ENCODE measurements around the gene LAYN. TPM values are rescaled to one million over a fixed set of nuclear protein-coding genes. Genes with fewer than 3 reads are reported as not detected.

Gene LAYN
- total RNA-seq, 1 experiment from 2014 or later: 0.79 TPM

GRCh38 chr11:111560800-111561199 is 20.3 kb downstream of the LAYN start:
- Mint-ChIP-seq H3K4me3 (ENCODE audit: unreplicated experiment) (no peak overlapping the region), H3K4me1 (ENCODE audit: low read depth, unreplicated experiment) (peaks cover 7% of the 10 kb centered on the region), H3K27ac (ENCODE audit: unreplicated experiment) (no peak overlapping the region), H3K36me3 (ENCODE audit: insufficient read depth, unreplicated experiment) (no peaks in the 10 kb centered on the region), H3K27me3 (ENCODE audit: insufficient read depth, unreplicated experiment) (no peaks in the 10 kb centered on the region), H3K9me3 (ENCODE audit: unreplicated experiment) (peaks cover 16% of the 10 kb centered on the region)
- ChIA-PET CTCF (interaction anchor here (0.7 kb wide), 1 partner anchor 34 kb away, joined by 3 read pairs; no protein-coding TSS in a partner anchor), POLR2A (no interaction called here)
- DNase-seq: no peak
- Histone ChIP-seq H3K9me3 (peaks cover 11% of the 10 kb centered on the region; the same call in 1 of the 2 replicates), H3K36me3 (ENCODE audit: control insufficient read depth, insufficient read depth, low read length) (no peaks in the 10 kb centered on the region), H3K4me1 (no peaks in the 10 kb centered on the region), H3K27me3 (replicated peaks; ENCODE audit: control insufficient read depth, insufficient read depth, low read length) (no peaks in the 10 kb centered on the region), H3K4me3 (ENCODE audit: low read depth, low read length) (no peak overlapping the region)
- intact Hi-C loops (cut with micrococcal nuclease; ENCODE audit: unreplicated experiment): no loop called here
- TF ChIP-seq CTCF (IDR thresholded peaks at IDR 0.05; ENCODE audit: insufficient read depth in 1 of 2, low read depth in 1 of 2, low read length in 1 of 2, severe bottlenecking in 1 of 2, unreplicated experiment in 1 of 2): no peak
- no TSS peak for BruUV-seq (replicated peaks)

GRCh38 chr11:111561306-111561705 is 20.8 kb downstream of the LAYN start:
- H3K27me3 ChIP-seq (replicated peaks; ENCODE audit: control insufficient read depth, insufficient read depth, low read length): no peaks in the 10 kb centered on the region
- no peak overlapping the region for H3K27ac Mint-ChIP-seq (ENCODE audit: unreplicated experiment)
- H3K4me3 ChIP-seq (ENCODE audit: low read depth, low read length): no peak overlapping the region
- no peak for TF ChIP-seq CTCF (IDR thresholded peaks at IDR 0.05; ENCODE audit: insufficient read depth in 1 of 2, low read depth in 1 of 2, low read length in 1 of 2, severe bottlenecking in 1 of 2, unreplicated experiment in 1 of 2)
- H3K27me3 Mint-ChIP-seq (ENCODE audit: insufficient read depth, unreplicated experiment): no peaks in the 10 kb centered on the region
- peaks cover 13% of the 10 kb centered on the region for H3K9me3 Mint-ChIP-seq (ENCODE audit: unreplicated experiment)
- no TSS peak for BruUV-seq (replicated peaks)
- H3K9me3 ChIP-seq: peaks cover 6% of the 10 kb centered on the region; the same call in 1 of the 2 replicates
- peaks cover 7% of the 10 kb centered on the region for H3K4me1 Mint-ChIP-seq (ENCODE audit: low read depth, unreplicated experiment)
- no peak overlapping the region for H3K4me3 Mint-ChIP-seq (ENCODE audit: unreplicated experiment)
- intact Hi-C loops (cut with micrococcal nuclease; ENCODE audit: unreplicated experiment): no loop called here
- DNase-seq: no peak
- ChIA-PET POLR2A (no interaction called here), CTCF (interaction anchor here (0.7 kb wide), 1 partner anchor 35 kb away, joined by 3 read pairs; no protein-coding TSS in a partner anchor)
- H3K4me1 ChIP-seq: no peaks in the 10 kb centered on the region
- H3K36me3 ChIP-seq (ENCODE audit: control insufficient read depth, insufficient read depth, low read length): no peaks in the 10 kb centered on the region
- no peaks in the 10 kb centered on the region for H3K36me3 Mint-ChIP-seq (ENCODE audit: insufficient read depth, unreplicated experiment)

- no peak for DNase-seq
- CTCF ChIA-PET: interaction anchor here (1.2 kb wide), 1 partner anchor 290 kb away, joined by 4 read pairs; no protein-coding TSS in a partner anchor
- no peaks in the 10 kb centered on the region for H3K4me1 ChIP-seq
These were observed 21.3 kb downstream of the LAYN start for GRCh38 chr11:111561791-111562325.

More at GRCh38 chr11:111561791-111562325, 21.3 kb downstream of the LAYN start:
- H3K9me3 ChIP-seq: no peaks in the 10 kb centered on the region
- no peaks in the 10 kb centered on the region for H3K36me3 ChIP-seq (ENCODE audit: control insufficient read depth, insufficient read depth, low read length)
- intact Hi-C loops (cut with micrococcal nuclease; ENCODE audit: unreplicated experiment): no loop called here
- Mint-ChIP-seq H3K36me3 (ENCODE audit: insufficient read depth, unreplicated experiment) (no peaks in the 10 kb centered on the region), H3K27ac (ENCODE audit: unreplicated experiment) (no peak overlapping the region), H3K4me1 (ENCODE audit: low read depth, unreplicated experiment) (peaks cover 7% of the 10 kb centered on the region), H3K27me3 (ENCODE audit: insufficient read depth, unreplicated experiment) (no peaks in the 10 kb centered on the region), H3K4me3 (ENCODE audit: unreplicated experiment) (no peak overlapping the region), H3K9me3 (ENCODE audit: unreplicated experiment) (peaks cover 7% of the 10 kb centered on the region)
- POLR2A ChIA-PET: no interaction called here
- BruUV-seq (replicated peaks): no TSS peak
- no peak overlapping the region for H3K4me3 ChIP-seq (ENCODE audit: low read depth, low read length)
- H3K27me3 ChIP-seq (replicated peaks; ENCODE audit: control insufficient read depth, insufficient read depth, low read length): no peaks in the 10 kb centered on the region
- no peak for TF ChIP-seq CTCF (IDR thresholded peaks at IDR 0.05; ENCODE audit: insufficient read depth in 1 of 2, low read depth in 1 of 2, low read length in 1 of 2, severe bottlenecking in 1 of 2, unreplicated experiment in 1 of 2)

Data from Caco-2 (cell line).